ENCODE results near the gene SALL3.

Gene SALL3

DNA sequence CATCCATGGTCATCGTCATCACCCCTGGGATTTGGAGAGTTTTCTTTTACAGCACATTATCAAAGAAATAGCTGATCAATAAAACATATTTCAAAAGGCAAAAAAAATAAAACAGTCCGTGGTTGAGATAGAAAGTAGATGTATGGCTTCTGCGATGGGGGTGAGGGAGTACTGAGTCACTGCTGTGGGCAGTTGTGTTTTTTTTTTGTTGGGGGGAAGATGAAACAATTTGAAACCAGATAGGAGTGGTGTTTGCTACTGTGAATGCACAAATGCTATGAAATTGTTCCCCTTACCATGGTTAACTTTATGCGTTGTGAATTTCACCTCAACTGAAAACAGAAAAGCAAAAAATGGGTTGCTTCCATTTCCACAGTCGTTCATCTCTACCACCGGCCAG, 11.9 kb upstream of the SALL3 start:
- ATAC-seq (ENCODE audit: insufficient read depth, low read depth) = no peak
- Histone ChIP-seq H3K4me1 (ENCODE audit: insufficient read depth, low read length) (no peaks in the 10 kb centered on the region), H4K20me1 (ENCODE audit: insufficient read depth, low read length) (no peaks in the 10 kb centered on the region), H3K27me3 (ENCODE audit: insufficient read depth, low read length, poor library complexity) (no peaks in the 10 kb centered on the region), H3K9me3 (ENCODE audit: insufficient read depth, low read length, severe bottlenecking) (peaks cover 2% of the 10 kb centered on the region), H3K79me2 (ENCODE audit: insufficient read depth, low read length) (no peaks in the 10 kb centered on the region), H3K4me3 (ENCODE audit: low read depth in 1 of 2, low read length in 2 of 2) (no peak overlapping the region), H3K4me2 (ENCODE audit: insufficient read depth, low read length) (no peak overlapping the region), H3K27ac (ENCODE audit: low read length) (no peak overlapping the region), H3K36me3 (ENCODE audit: insufficient read depth, low read length) (no peaks in the 10 kb centered on the region), H2AFZ (ENCODE audit: low read depth, low read length) (no peak overlapping the region), H3K9ac (ENCODE audit: low read depth, low read length) (no peak overlapping the region)
- no peak for DNase-seq
- TF ChIP-seq, protein P1, sequence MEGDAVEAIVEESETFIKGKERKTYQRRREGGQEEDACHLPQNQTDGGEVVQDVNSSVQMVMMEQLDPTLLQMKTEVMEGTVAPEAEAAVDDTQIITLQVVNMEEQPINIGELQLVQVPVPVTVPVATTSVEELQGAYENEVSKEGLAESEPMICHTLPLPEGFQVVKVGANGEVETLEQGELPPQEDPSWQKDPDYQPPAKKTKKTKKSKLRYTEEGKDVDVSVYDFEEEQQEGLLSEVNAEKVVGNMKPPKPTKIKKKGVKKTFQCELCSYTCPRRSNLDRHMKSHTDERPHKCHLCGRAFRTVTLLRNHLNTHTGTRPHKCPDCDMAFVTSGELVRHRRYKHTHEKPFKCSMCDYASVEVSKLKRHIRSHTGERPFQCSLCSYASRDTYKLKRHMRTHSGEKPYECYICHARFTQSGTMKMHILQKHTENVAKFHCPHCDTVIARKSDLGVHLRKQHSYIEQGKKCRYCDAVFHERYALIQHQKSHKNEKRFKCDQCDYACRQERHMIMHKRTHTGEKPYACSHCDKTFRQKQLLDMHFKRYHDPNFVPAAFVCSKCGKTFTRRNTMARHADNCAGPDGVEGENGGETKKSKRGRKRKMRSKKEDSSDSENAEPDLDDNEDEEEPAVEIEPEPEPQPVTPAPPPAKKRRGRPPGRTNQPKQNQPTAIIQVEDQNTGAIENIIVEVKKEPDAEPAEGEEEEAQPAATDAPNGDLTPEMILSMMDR (IDR thresholded peaks at IDR 0.05; ENCODE audit: borderline replicate concordance, extremely low read depth, low read length, poor library complexity, severe bottlenecking) = no peak
- no peak for TF ChIP-seq EZH2 (IDR thresholded peaks at IDR 0.05; ENCODE audit: borderline replicate concordance, low read depth, low read length, severe bottlenecking)

DNA sequence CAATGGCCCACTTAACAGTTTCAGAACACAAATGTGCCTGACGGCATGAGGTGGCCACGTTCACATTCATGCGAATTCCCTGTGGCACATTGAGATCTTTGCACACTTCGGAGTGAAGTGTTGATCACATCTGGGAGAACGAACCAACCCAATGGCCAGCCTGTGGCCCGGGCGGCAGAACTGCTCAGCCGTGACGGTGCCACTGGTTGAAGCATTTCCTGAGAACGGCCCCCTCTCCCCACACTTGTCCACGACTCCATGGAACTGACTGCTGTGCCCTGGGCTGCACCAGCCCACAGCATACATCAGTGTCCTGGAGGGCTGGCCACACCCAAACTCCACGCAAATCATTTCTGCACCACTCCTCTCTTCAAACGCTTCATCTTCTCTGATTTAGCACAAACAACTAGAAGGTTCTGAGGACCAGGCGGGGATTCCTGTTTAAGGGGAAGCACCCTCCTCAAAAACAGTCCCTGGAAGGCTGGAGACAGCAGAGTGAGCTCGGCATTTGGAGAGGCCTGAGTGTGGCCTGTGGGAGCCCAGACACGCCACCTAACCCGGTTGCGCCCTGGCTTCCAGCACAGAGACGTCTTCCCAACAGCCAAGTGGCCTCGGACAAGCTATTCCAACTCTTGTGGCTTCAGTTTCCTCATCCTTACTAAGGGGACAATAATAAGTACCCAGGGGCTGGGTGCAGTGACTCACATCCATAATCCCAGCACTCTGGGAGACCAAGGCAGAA, 9.9 kb upstream of the SALL3 start:
- no peak for DNase-seq
- H3K9ac ChIP-seq (ENCODE audit: low read depth, low read length) = no peak overlapping the region
- no peak for ATAC-seq (ENCODE audit: insufficient read depth, low read depth)
- no peaks in the 10 kb centered on the region for H4K20me1 ChIP-seq (ENCODE audit: insufficient read depth, low read length)
- no peaks in the 10 kb centered on the region for H3K79me2 ChIP-seq (ENCODE audit: insufficient read depth, low read length)
- no peak overlapping the region for H3K4me3 ChIP-seq (ENCODE audit: low read depth in 1 of 2, low read length in 2 of 2)
- H3K27me3 ChIP-seq (ENCODE audit: insufficient read depth, low read length, poor library complexity) = no peaks in the 10 kb centered on the region
- H3K36me3 ChIP-seq (ENCODE audit: insufficient read depth, low read length) = no peaks in the 10 kb centered on the region
- no peaks in the 10 kb centered on the region for H3K9me3 ChIP-seq (ENCODE audit: insufficient read depth, low read length, severe bottlenecking)
- TF ChIP-seq, protein P1 (IDR thresholded peaks at IDR 0.05; ENCODE audit: borderline replicate concordance, extremely low read depth, low read length, poor library complexity, severe bottlenecking) = no peak
- TF ChIP-seq EZH2 (IDR thresholded peaks at IDR 0.05; ENCODE audit: borderline replicate concordance, low read depth, low read length, severe bottlenecking) = no peak
- no peak overlapping the region for H3K27ac ChIP-seq (ENCODE audit: low read length)
- no peaks in the 10 kb centered on the region for H3K4me1 ChIP-seq (ENCODE audit: insufficient read depth, low read length)
- no peak overlapping the region for H3K4me2 ChIP-seq (ENCODE audit: insufficient read depth, low read length)
- H2AFZ ChIP-seq (ENCODE audit: low read depth, low read length) = no peak overlapping the region

DNA sequence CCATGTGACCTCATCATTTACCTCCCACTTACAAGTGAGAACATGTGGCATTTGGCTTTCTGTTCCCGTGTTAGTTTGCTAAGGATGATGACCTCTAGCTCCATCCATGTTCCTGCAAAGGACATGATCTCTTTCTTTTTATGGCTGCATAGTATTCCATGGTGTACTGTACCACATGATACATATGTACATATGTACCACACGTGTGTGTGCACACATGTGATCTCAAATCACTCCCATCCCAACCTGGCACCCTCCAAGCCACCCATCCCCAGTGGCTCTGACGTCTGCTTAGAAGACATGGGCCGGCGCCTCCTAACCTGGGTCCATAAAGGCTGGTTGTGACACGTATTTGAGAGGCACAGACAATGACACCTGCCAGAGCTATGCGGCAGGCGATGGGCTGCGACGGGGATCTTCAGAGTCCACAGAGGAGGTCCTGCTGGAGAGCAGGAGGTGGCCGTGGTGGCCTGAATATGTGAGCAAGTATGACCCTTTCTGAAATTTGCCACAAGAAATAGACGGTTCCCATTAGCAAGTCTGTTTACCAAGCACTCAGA, 8.8 kb upstream of the SALL3 start:
- ATAC-seq (ENCODE audit: insufficient read depth, low read depth) (no peak), DNase-seq (no peak)
- TF ChIP-seq EZH2 (IDR thresholded peaks at IDR 0.05; ENCODE audit: borderline replicate concordance, low read depth, low read length, severe bottlenecking) = no peak
- TF ChIP-seq, protein P1 (IDR thresholded peaks at IDR 0.05; ENCODE audit: borderline replicate concordance, extremely low read depth, low read length, poor library complexity, severe bottlenecking) = no peak
- Histone ChIP-seq H3K4me2 (ENCODE audit: insufficient read depth, low read length) (no peak overlapping the region), H3K4me1 (ENCODE audit: insufficient read depth, low read length) (no peaks in the 10 kb centered on the region), H3K27ac (ENCODE audit: low read length) (no peak overlapping the region), H3K4me3 (ENCODE audit: low read depth in 1 of 2, low read length in 2 of 2) (no peak overlapping the region), H4K20me1 (ENCODE audit: insufficient read depth, low read length) (no peaks in the 10 kb centered on the region), H3K27me3 (ENCODE audit: insufficient read depth, low read length, poor library complexity) (no peaks in the 10 kb centered on the region), H2AFZ (ENCODE audit: low read depth, low read length) (no peak overlapping the region), H3K9ac (ENCODE audit: low read depth, low read length) (no peak overlapping the region), H3K36me3 (ENCODE audit: insufficient read depth, low read length) (no peaks in the 10 kb centered on the region), H3K9me3 (ENCODE audit: insufficient read depth, low read length, severe bottlenecking) (no peaks in the 10 kb centered on the region), H3K79me2 (ENCODE audit: insufficient read depth, low read length) (no peaks in the 10 kb centered on the region)
